ENCODE results near the gene LRRN1. TPM values are rescaled to one million over a fixed set of nuclear protein-coding genes. Genes with fewer than 3 reads are reported as not detected.
"Not testable (repeated sequence)": the region's sequence is repeated elsewhere in the genome, so short reads cannot be mapped to it uniquely, and the experiment has no call there.

The LRRN1 gene
- total RNA-seq, 1 experiment from 2014 or later, result not detected

DNA sequence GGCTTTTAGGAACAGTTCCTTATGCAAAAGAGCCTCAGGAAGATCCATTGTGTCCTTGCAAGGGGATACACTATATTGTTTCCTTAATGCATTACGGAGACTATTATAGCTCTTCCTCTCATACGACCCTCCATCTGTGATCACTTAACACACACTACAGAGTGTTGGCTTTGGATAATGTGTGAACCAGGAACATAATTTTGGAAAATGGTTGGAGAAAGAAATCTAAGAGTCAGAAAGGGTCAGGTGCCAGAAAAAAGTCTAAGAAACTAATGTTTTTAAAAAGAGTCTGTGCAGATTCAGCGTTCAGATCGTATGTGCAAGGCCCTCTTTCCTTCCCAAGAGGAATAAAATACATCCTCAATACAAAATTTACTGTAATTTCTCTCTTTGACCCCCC, 27.3 kb downstream of the LRRN1 start:
- Histone ChIP-seq H3K36me3 (no peaks in the 10 kb centered on the region), H3K4me3 (no peak overlapping the region), H3K9me3 (replicated peaks) (no peaks in the 10 kb centered on the region), H3K4me1 (replicated peaks) (no peaks in the 10 kb centered on the region), H3K27me3 (replicated peaks) (no peaks in the 10 kb centered on the region), H3K27ac (no peak overlapping the region)
- no peak for DNase-seq (ENCODE audit: low read depth in 1 of 2, low spot score in 2 of 2)

DNA sequence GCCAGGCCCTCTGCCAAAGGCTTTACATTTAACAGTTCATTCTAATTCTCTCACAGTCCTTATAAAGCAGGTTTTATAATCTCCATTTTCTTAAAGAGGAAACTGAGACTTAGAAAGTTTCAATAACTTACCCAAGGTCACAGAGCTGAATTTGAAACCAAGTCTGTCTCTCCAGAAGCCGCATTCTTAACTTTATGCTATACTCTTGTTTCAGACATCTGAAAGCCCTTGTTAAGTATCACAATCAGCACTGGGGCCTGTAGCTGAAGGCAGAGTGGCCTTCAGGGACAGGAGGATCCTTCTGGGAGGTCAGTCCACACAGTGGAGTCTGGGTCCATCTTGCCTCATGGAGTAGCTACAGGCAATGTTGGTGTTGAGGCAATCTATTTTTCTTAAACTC, 27.9 kb downstream of the LRRN1 start:
- no peak for DNase-seq (ENCODE audit: low read depth in 1 of 2, low spot score in 2 of 2)
- Histone ChIP-seq H3K4me3 (no peak overlapping the region), H3K9me3 (replicated peaks) (no peaks in the 10 kb centered on the region)

DNA sequence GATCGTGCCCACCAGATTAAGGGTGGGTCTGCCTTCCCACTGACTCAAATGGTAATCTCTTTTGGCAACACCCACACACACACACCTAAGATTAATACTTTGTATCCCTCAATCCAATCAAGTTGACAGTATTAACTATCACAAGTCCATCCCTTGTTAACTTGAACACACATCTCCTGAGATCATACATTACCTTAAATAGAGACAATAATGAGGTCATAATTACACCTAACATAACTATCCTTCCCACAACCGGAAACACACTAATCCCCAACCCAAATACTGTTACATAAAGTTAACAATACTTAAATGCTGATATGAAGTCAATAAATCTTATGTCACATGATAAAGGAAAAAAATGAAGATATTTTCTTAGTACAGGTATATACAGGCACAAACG, 29.2 kb downstream of the LRRN1 start:
- not testable (repeated sequence) for H3K36me3 ChIP-seq; H3K27ac ChIP-seq; H3K9me3 ChIP-seq (replicated peaks); H3K4me1 ChIP-seq (replicated peaks); DNase-seq (ENCODE audit: low read depth in 1 of 2, low spot score in 2 of 2); H3K4me3 ChIP-seq; H3K27me3 ChIP-seq (replicated peaks)

More for the DNA sequence above, 27.9 kb downstream of the LRRN1 start:
- Histone ChIP-seq H3K36me3 (no peaks in the 10 kb centered on the region), H3K4me1 (replicated peaks) (no peaks in the 10 kb centered on the region), H3K27ac (no peak overlapping the region), H3K27me3 (replicated peaks) (no peaks in the 10 kb centered on the region)

DNA sequence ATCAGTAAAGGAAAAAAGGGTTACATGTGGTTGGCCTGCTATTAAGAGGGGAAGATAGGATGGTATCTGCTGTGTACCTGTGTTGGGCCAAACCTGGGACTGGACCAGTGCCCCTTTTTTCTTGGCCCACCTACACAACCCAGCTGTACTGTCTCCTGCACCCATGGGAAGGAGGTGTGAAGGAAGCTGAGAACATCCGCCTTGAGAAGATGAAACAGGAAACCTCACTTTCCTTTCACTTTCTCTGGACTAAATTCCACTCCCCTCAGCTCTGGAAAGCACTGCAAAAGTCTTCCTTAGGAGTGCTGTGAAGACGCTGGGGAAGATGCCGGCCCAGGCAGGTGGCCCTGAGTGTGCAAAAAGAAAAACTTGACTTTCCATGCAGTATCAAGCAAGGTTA, 37.6 kb downstream of the LRRN1 start:
- no peak overlapping the region for H3K4me3 ChIP-seq
- H3K9me3 ChIP-seq (replicated peaks), result no peaks in the 10 kb centered on the region
- H3K4me1 ChIP-seq (replicated peaks), result no peaks in the 10 kb centered on the region
- no peaks in the 10 kb centered on the region for H3K36me3 ChIP-seq
- no peaks in the 10 kb centered on the region for H3K27me3 ChIP-seq (replicated peaks)
- H3K27ac ChIP-seq, result no peak overlapping the region
- no peak for DNase-seq (ENCODE audit: low read depth in 1 of 2, low spot score in 2 of 2)

DNA sequence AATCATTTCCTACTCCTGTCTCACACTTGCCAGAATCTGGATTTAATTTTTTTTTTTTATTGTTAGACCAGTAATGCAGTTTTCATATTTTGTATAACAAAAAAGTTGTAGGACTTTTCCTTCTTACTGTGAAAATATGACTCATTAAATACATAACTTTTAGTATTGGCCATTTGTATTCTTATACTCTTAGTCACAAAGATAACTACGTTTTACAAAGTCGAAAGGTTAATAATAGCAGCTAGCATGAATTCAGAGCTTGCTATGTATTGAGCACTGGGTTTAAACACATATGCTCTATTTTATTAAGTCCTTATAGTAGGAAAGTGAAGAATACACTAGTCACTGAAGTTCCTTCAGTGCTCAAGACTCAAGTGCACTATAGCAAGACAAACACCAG, 43.1 kb downstream of the LRRN1 start:
- Histone ChIP-seq H3K4me3 (no peak overlapping the region), H3K9me3 (replicated peaks) (no peaks in the 10 kb centered on the region), H3K36me3 (no peaks in the 10 kb centered on the region), H3K4me1 (replicated peaks) (no peaks in the 10 kb centered on the region), H3K27me3 (replicated peaks) (no peaks in the 10 kb centered on the region), H3K27ac (no peak overlapping the region)
- DNase-seq (ENCODE audit: low read depth in 1 of 2, low spot score in 2 of 2), result no peak

DNA sequence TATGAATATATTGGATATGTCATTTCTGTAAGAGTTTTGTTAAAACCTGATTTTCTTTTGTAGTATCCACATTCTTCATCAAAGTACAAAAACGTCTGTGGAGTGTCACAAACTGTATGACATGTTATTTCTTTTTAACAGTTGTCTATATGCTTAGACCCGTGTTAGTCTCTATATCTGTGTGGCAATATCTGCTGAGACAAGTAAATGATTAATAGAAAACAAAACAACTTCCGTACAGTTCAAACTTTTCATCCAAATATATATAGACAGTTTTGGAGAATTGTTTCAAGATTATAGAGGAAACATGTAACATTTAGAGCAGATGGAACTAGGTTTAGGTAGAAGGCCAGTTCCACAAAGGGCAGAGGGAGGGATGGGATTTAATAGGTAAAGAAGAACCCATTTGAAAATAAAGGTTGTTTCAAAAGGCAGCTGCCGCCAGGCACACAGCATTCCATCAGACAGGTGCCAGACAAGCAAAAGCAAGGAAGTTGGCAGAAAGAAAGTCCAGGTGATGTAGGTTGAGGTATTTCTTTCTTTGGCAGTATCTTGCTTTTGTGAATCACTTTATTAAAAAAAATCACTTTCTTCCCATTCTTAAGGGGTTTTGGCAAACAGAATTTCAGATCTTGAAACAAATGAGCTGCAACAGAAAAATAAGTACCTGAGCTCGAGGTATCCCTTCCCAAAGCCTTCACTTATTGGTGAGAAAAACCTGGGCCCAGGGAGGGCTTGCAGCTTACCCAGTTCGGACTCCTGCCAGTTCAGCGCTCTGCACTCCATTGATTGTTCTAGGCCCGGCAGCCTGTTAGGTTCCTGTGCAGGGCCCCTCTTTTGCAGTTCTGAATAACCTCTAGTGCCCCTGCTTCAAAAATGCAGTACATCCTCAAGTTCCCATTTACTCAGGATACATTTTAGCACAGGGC, 49.0 kb downstream of the LRRN1 start:
- Histone ChIP-seq H3K4me3 (no peak overlapping the region), H3K4me1 (replicated peaks) (no peaks in the 10 kb centered on the region), H3K36me3 (no peaks in the 10 kb centered on the region), H3K9me3 (replicated peaks) (no peaks in the 10 kb centered on the region), H3K27me3 (replicated peaks) (no peaks in the 10 kb centered on the region), H3K27ac (no peak overlapping the region)
- DNase-seq (ENCODE audit: low read depth in 1 of 2, low spot score in 2 of 2), result no peak

DNA sequence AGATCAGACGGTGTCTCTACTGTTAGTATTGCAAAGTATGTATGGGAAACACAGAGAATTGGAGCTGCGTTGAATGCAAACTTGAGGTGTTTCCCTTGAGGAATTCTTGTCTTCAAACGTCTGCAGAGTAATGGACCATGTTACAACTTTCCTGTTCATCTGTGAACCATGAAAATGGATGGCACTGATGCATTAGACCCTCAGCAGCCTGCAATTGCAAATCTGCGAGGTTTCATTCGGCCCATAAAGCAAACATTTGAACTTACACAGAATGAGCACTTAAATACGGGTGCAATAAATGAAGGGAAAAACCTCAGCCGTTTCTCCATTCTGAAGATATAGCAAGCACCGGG, 49.7 kb downstream of the LRRN1 start:
- Histone ChIP-seq H3K36me3 (no peaks in the 10 kb centered on the region), H3K27ac (no peak overlapping the region), H3K27me3 (replicated peaks) (no peaks in the 10 kb centered on the region), H3K4me3 (no peak overlapping the region), H3K9me3 (replicated peaks) (no peaks in the 10 kb centered on the region), H3K4me1 (replicated peaks) (no peaks in the 10 kb centered on the region)
- DNase-seq (ENCODE audit: low read depth in 1 of 2, low spot score in 2 of 2), result no peak

DNA sequence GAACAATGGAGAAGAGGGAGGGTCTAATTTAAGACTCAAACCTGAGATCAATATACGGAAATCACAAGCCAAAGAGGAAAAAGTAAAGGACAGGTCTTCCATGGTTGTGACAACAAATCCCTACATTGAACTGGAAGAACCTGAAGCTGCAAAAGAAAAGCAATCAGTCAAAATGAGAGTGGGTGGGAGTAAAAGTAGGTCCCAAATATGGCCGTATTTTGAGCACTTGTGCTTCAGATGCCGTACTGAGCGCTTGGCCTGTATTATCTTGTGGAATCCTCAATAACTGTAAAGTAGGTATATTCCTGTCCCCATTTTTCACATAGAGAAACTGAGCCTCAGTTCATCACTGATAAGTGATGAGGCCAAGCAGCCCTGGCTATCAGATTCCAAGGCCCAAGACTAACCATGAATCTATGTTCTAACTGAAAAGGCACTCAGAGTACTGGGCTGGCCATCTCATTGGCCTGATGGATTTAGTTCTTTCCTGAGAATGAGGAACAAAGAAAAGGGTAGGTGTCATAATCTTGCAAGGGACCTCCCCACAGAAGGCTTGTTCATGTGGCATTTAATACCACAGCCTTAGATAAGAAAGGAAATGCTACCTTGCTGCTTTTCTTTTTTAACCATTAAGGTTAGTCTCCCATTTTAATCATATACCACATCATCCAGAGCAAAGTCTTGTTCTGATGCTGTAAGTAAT, 52.5 kb downstream of the LRRN1 start:
- Histone ChIP-seq H3K4me1 (replicated peaks) (no peaks in the 10 kb centered on the region), H3K9me3 (replicated peaks) (no peaks in the 10 kb centered on the region), H3K4me3 (no peak overlapping the region), H3K27ac (no peak overlapping the region), H3K27me3 (replicated peaks) (no peaks in the 10 kb centered on the region), H3K36me3 (no peaks in the 10 kb centered on the region)
- DNase-seq (ENCODE audit: low read depth in 1 of 2, low spot score in 2 of 2), result no peak

DNA sequence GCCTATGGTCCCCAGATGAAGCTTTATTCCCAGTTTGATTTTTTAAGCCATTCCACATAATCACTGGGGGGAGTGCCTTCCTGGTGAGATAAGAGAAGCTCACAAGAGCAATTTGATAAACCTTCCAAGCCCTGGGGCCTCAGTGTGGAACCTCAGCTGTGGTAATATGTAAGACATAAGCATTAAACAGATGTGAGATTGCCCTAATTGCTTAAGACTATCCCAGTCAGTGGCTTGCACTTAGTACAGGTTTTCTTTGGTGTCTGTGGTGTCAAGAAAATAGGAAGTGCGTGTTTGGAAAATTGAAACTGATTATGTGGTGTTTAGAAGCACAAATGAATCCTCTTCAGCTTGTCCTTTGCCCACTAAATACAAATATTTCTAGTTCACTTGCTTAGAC, 54.3 kb downstream of the LRRN1 start:
- Histone ChIP-seq H3K36me3 (no peaks in the 10 kb centered on the region), H3K4me1 (replicated peaks) (no peaks in the 10 kb centered on the region), H3K27ac (no peak overlapping the region), H3K4me3 (no peak overlapping the region), H3K27me3 (replicated peaks) (no peaks in the 10 kb centered on the region), H3K9me3 (replicated peaks) (no peaks in the 10 kb centered on the region)
- DNase-seq (ENCODE audit: low read depth in 1 of 2, low spot score in 2 of 2), result no peak

DNA sequence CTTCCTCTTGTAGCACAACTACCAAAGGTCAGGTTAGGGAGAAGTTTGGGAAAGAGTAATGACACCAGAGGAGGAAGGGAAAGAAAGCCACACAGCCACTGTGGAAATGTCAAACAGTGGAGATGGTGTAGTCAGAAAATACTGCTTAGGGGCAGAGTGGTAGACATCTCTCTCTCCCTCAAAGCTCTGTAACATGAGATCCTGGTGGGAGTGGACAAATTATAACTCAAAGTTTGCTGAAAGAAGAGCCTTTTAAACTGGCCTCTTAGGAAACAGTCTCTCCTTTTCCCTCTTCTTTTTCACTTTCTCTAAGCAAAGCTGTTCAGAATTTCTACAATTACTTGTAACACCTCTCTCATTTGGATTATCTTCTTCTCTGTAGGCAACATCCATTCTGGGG, 55.8 kb downstream of the LRRN1 start:
- DNase-seq (ENCODE audit: low read depth in 1 of 2, low spot score in 2 of 2), result no peak
- Histone ChIP-seq H3K27ac (no peak overlapping the region), H3K36me3 (no peaks in the 10 kb centered on the region), H3K27me3 (replicated peaks) (no peaks in the 10 kb centered on the region), H3K9me3 (replicated peaks) (no peaks in the 10 kb centered on the region), H3K4me1 (replicated peaks) (no peaks in the 10 kb centered on the region), H3K4me3 (no peak overlapping the region)

DNA sequence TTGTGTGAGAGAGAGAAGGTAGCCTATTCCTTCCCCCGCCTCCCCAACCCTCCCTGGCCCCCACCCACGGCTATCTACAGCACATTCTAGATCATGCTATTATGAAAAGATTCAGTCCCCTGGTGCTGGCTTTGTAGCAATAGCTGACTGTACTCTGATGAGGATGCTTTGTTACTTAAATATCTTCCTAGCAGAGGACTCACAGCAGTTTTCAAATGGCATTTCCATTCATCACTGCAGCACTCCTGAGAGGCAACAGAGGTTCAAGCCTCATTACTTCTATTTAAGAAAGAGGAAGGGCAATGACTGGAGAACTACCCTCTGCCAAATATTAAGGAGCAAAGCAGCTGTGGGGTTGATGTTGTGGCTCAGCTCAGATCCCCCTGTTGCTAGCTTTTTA, 61.0 kb downstream of the LRRN1 start:
- no peaks in the 10 kb centered on the region for H3K27me3 ChIP-seq (replicated peaks)
- no peaks in the 10 kb centered on the region for H3K9me3 ChIP-seq (replicated peaks)
- no peak overlapping the region for H3K27ac ChIP-seq
- no peak for DNase-seq (ENCODE audit: low read depth in 1 of 2, low spot score in 2 of 2)
- no peaks in the 10 kb centered on the region for H3K36me3 ChIP-seq
- H3K4me1 ChIP-seq (replicated peaks), result no peaks in the 10 kb centered on the region
- no peak overlapping the region for H3K4me3 ChIP-seq

DNA sequence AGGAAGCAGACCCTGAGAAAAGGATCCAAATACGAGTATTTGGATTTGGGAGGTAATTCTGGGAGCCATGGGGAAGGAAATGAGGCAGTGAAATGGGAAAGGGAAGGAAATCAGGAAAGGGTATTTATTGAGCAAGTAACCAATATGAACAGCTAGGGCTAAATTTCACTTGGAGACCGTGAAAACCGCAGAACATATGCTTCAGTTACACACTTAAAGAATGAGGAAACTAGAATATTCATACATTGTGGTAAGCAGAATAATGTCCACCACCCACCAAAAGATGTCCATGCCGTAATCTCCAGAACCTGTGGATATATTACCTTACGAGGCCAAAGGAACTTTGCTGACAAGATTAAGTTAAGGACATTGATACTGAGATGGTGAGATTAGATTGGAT, 63.3 kb downstream of the LRRN1 start:
- H3K4me3 ChIP-seq, result no peak overlapping the region
- H3K9me3 ChIP-seq (replicated peaks), result no peaks in the 10 kb centered on the region
- no peak for DNase-seq (ENCODE audit: low read depth in 1 of 2, low spot score in 2 of 2)
- no peak overlapping the region for H3K27ac ChIP-seq
- H3K27me3 ChIP-seq (replicated peaks), result no peaks in the 10 kb centered on the region
- no peaks in the 10 kb centered on the region for H3K4me1 ChIP-seq (replicated peaks)
- no peaks in the 10 kb centered on the region for H3K36me3 ChIP-seq

DNA sequence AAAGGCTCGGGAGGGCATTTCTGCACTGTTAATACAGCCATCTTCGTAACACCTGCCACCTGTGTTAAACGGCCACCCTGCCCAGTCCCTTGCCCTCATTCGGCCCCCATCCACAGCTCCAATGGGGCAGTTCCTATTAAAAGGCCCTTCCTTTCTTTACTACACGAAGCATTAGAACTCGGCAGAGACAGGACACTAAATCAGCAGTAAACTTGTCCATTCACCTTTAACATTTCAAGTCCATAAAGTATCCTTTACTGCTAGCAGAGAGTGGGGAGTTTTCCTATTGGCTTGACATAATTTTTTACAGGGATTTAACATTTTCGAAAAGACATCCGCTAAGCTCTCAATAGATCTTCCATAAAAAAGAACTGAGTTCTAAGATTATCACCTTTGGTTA, 76.3 kb downstream of the LRRN1 start:
- Histone ChIP-seq H3K27me3 (replicated peaks) (no peaks in the 10 kb centered on the region), H3K4me1 (replicated peaks) (no peaks in the 10 kb centered on the region), H3K36me3 (no peaks in the 10 kb centered on the region), H3K4me3 (no peak overlapping the region), H3K9me3 (replicated peaks) (no peaks in the 10 kb centered on the region; the same call in 1 of the 2 replicates), H3K27ac (no peak overlapping the region)
- no peak for DNase-seq (ENCODE audit: low read depth in 1 of 2, low spot score in 2 of 2)

DNA sequence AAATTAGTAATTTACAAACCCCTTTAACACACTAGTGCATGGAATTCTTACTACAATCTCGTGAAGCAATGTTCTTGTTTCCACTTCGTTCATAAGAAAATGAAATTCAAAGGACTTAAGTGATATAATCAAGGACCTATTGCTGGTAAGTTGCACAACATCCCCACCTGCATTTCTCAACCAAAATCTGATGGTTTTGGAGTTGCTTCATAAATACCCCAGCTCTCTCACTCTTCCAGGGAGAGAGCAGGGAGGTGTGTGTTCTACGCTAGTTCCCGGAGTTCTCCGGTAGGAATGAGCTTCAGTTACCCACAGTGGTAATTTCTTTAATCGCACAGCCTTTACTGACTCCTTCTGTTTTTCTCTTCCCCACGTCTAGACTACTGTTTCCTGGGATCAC, 81.8 kb downstream of the LRRN1 start:
- no peaks in the 10 kb centered on the region for H3K4me1 ChIP-seq (replicated peaks)
- H3K36me3 ChIP-seq, result no peaks in the 10 kb centered on the region
- DNase-seq (ENCODE audit: low read depth in 1 of 2, low spot score in 2 of 2), result no peak
- H3K27me3 ChIP-seq (replicated peaks), result no peaks in the 10 kb centered on the region
- H3K4me3 ChIP-seq, result no peak overlapping the region
- H3K27ac ChIP-seq, result no peak overlapping the region
- H3K9me3 ChIP-seq (replicated peaks), result no peaks in the 10 kb centered on the region
